ENCODE data around the gene HPCAL1.

- no peak for TF ChIP-seq POLR2A (IDR thresholded peaks at IDR 0.05)
- TF ChIP-seq, protein P1, sequence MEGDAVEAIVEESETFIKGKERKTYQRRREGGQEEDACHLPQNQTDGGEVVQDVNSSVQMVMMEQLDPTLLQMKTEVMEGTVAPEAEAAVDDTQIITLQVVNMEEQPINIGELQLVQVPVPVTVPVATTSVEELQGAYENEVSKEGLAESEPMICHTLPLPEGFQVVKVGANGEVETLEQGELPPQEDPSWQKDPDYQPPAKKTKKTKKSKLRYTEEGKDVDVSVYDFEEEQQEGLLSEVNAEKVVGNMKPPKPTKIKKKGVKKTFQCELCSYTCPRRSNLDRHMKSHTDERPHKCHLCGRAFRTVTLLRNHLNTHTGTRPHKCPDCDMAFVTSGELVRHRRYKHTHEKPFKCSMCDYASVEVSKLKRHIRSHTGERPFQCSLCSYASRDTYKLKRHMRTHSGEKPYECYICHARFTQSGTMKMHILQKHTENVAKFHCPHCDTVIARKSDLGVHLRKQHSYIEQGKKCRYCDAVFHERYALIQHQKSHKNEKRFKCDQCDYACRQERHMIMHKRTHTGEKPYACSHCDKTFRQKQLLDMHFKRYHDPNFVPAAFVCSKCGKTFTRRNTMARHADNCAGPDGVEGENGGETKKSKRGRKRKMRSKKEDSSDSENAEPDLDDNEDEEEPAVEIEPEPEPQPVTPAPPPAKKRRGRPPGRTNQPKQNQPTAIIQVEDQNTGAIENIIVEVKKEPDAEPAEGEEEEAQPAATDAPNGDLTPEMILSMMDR (IDR thresholded peaks at IDR 0.05) = no peak
Measured at GRCh38 chr2:10462178-10463083, 159.7 kb downstream of the HPCAL1 start.

All from testis (tissue), 2 donors.